ENCODE results near the gene EIF4E3. TPM values are rescaled to one million over a fixed set of nuclear protein-coding genes. Genes with fewer than 3 reads are reported as not detected.

EIF4E3 gene
- total RNA-seq: 11.0 TPM

DNA sequence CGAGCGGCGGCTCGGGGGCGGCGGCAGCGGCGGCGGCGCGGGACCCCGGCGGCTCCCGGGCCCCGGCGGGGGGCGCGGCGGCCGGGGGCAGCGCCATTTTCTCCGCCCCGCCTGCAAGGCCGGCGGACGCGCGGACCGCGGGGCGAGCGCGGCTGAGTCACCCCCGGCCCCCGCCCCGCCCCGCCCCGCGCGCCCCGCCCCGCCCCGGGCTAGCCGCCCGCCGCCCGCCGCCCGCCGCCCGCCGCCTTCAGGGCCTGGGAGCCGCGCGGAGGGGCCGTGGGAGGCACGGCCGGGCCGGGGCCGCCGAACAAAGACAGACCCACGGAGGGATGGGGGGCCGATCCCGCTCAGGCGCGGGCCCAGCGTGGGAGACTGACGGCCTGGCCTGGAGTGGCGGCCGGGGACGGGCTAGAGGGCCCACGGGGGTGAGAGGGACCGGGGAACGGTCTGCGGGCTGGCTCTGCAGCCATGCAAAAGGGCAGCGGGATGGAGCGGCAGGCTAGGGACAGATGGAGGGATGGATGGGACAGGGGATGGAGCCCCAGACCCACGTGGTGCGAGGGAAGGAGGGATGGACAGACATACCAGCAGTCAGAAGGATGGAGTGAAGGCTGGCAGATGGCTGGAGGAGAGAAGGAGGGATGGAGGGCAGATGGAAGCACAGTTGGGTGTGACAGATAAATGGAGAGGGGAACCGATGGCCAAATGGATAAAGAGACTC, at the start of gene EIF4E3:
Gene EIF4E3, minus strand, starts transcription at position 132 of the 721 bp plus-strand sequence. Its CDS starts 35 bp downstream, at position 97.
- no peak for DNase-seq

- no peak for DNase-seq
Observed at GRCh38 chr3:71771884-71772283, 46.7 kb upstream of the EIF4E3 start.

DNA sequence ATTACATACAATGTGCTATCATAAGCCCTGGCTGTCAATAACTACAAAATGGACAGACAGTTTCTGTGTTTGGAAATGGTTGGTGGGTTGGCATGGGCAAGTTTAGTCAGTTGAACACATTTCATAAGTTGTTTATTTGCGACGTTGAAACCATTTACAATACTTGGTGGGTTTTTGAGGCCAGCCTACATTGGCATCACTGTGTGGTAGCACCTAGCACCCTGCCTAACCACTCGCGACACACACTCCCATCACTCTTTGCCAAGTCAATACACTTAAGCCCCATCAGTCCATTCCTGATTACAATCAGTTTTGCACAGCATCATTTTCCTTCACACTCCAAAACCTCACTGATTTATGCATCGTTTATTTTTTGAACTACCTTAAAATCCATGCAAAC, 45.9 kb upstream of the EIF4E3 start:
- no peak for DNase-seq

- DNase-seq: no peak
Observed at GRCh38 chr3:71763426-71763825, 38.2 kb upstream of the EIF4E3 start.

DNA sequence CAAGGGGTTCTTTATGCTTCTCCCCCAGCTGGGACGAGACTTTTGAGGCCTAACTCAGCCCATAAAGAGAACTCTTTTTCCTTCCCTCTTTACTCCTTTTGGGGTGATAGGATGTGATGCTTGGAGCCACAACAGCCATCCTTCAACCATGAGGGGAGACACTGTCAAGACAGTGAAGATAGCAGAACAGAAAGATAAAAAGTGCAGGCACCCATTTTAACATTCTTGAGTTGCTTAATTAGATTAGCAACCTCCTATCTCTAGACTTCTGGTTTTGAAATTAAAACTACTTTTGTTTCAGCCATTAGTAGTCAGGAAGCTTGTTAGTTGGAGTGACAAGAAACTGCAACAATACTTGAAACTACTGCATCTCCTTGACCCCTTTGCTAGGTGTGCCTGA, 34.9 kb upstream of the EIF4E3 start:
- DNase-seq: no peak

DNA sequence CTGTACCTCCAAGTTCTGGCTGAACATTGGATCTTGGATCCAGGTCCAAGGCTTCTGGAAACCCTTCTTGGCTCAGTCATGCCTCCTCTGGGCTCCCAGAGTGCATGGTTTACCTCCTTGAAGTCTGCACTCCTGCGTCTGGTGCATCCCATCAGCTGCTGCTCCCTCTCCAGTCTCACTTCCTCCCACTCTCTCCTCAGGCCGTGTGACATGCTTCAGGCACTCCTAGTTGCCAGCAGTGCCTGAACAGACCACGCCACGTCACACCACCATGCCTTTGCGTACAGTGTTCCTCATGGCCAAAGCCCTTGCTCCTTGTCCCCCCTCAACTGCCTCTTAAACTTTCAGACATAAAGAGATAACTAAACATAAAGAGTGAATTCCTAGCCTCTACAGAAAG, 34.2 kb upstream of the EIF4E3 start:
- no peak for DNase-seq

DNA sequence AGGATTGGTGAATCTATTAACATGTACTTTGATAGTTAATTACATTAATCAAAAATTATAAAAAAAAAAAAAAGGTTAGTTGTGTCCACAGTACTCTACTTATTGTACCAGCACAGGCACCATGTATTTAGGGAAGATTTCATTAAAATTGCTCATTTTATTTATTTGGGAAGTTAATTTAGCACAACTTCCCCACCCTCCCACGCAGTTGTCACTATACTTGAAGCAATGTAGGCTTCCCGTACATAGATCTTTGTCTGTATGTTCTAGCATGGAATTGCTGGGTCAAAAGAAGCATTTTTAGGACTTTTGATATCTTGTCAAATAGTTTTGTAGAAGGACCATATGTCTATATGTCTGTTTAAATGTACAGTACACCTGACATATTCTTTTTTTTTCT, 32.9 kb upstream of the EIF4E3 start:
- DNase-seq: no peak

GRCh38 chr3:71754610-71755253, 29.5 kb upstream of the EIF4E3 start:
- DNase-seq: no peak

DNA sequence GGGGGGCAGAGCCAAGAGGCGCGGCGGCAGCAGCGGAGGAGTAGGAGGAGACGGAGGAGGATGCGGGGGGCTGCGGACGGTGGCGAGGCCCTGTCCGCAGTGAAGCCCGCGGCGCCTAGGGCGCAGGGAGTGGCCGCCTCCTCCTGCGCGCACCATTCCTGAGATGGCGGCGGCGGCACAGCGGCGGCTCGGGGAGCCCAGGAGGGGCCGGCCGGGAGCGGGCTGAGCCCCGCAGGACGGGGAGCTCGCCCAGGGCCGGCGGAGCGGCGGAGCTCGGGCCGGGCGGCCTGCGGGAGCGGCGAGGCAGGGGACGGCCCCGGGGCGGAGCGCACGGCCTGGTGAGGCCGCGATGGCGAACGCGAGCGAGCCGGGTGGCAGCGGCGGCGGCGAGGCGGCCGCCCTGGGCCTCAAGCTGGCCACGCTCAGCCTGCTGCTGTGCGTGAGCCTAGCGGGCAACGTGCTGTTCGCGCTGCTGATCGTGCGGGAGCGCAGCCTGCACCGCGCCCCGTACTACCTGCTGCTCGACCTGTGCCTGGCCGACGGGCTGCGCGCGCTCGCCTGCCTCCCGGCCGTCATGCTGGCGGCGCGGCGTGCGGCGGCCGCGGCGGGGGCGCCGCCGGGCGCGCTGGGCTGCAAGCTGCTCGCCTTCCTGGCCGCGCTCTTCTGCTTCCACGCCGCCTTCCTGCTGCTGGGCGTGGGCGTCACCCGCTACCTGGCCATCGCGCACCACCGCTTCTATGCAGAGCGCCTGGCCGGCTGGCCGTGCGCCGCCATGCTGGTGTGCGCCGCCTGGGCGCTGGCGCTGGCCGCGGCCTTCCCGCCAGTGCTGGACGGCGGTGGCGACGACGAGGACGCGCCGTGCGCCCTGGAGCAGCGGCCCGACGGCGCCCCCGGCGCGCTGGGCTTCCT, 28.8 kb upstream of the EIF4E3 start, which contains the start of gene GPR27:
Gene GPR27, plus strand, starts transcription at position 155 of the 909 bp plus-strand sequence. Its CDS starts 195 bp downstream, at position 350.
- DNase-seq: no peak

GRCh38 chr3:71752831-71753700, 27.9 kb upstream of the EIF4E3 start:
- DNase-seq: no peak

GRCh38 chr3:71751602-71752001, 26.4 kb upstream of the EIF4E3 start:
- no peak for DNase-seq

- no peak for DNase-seq
Observed at GRCh38 chr3:71744738-71745137, 19.5 kb upstream of the EIF4E3 start.

DNA sequence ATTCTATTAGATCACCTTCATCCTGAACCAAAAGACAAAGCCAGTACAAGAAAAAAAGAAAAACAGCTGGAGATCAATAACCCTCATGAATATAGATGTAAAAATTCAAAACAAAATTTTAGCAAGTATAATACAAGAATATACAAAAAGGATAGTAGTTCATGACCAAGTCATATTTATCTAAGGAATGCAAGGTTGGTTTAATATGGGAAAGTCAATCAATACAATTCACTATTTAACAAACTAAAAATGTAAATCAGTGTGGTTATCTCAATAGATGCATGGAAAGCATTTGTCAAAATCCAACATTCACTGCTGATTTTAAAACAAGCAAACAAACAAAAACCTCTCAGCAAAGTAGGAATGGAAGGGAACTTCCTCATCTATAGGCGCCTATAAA, 17.4 kb upstream of the EIF4E3 start:
- no peak for DNase-seq

- no peak for DNase-seq
Observed at GRCh38 chr3:71734881-71735280, 9.7 kb upstream of the EIF4E3 start.

- no peak for DNase-seq
Observed at GRCh38 chr3:71733319-71733718, 8.1 kb upstream of the EIF4E3 start.

DNA sequence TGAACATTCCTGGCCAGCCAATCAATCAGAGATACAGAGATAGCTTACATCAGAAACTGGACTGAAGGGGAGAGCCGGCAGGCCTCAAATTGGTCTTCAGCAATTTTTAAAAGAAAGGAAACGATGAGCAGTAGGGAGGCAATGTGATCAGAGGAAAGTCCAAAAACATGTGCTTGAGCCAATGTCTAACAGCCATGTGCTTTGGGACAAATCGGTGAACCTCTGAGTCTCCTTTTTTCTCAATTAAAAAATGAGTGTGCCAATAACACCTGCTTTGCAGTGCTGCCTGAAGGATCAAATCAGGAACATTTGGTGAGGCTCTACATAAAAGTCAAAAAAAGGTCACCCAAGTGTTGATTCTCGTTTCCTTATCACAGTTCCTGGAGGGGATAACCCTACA, 7.4 kb upstream of the EIF4E3 start:
- DNase-seq: no peak

GRCh38 chr3:71728632-71729342, 3.6 kb upstream of the EIF4E3 start:
- no peak for DNase-seq

GRCh38 chr3:71726146-71726545, 944 bp upstream of the EIF4E3 start:
- DNase-seq: no peak

- DNase-seq: no peak
Observed at GRCh38 chr3:71724584-71725270, 475 bp downstream of the EIF4E3 start.

GRCh38 chr3:71724171-71724453, 1.1 kb downstream of the EIF4E3 start:
- no peak for DNase-seq

All from skin of body (tissue), 2 donors.